NT2/D1 (cell line): ENCODE data around the gene TMEM217.

Experiments
- SUZ12 ChIP-seq: IDR thresholded peaks from 2 replicates; pipeline ENCODE4 v1.6.1; 2011; ENCODE audit not compliant: insufficient read length, insufficient read depth; ENCODE audit errors: extremely low read depth
- YY1 ChIP-seq: IDR thresholded peaks from 2 replicates; pipeline ENCODE4 v1.6.1; 2011; ENCODE audit not compliant: insufficient read length, insufficient read depth
- ZNF274 ChIP-seq: IDR thresholded peaks from 2 replicates; pipeline ENCODE4 v1.6.1; 2011; ENCODE audit warnings: mild to moderate bottlenecking, low read depth, low read length

DNA sequence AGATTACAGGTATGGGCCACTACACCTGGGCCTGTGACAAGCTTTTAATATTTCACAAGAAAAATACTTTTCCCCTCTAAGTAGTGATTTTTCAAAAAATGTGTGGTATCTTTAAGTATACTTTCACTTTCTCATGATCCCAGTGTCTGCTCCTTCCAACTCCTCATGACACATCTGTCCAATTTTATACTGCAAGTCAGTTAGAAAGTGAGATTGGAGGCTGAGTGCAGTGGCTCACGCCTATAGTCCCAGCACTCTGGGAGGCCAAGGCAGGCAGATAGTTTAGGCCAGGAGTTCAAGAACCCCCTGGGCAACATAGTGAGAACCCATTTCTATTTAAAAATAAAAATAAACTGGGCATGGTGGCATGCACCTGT is 67.8 kb downstream of the TMEM217 start:
- TF ChIP-seq YY1 (no peak), ZNF274 (no peak), SUZ12 (no peak)
